ENCODE results near the gene CADM3. TPM values are rescaled to one million over a fixed set of nuclear protein-coding genes. Genes with fewer than 3 reads are reported as not detected.

CADM3 gene
- total RNA-seq, 6 experiments from 2014 or later = 0.06 to 0.24 (median 0.17) TPM; not detected in 2

DNA sequence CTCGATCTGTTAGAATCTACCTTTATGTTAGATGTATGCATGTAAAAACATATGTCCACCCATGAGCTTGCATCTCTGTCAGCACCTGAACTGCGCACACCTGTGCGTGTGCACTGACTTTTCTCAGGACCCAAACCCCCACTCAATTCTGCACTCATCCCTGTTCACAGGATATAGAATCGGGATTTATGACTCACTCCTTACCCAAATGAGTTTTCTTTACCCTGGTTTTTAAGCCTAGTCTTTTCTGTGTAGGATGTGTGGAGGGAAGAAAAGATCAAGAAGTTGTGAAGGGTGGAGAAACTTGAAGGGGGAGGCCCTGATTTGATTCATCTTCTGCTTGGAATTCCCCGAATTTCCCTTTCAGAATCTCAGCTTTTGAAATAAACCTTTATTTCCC is 35.7 kb downstream of the CADM3 start:
- peaks cover 57% of the 10 kb centered on the region for H3K27me3 Mint-ChIP-seq (ENCODE audit: insufficient read depth)
- H3K4me1 Mint-ChIP-seq (ENCODE audit: low read depth) = peaks cover 14% of the 10 kb centered on the region
- no peaks in the 10 kb centered on the region for H3K36me3 Mint-ChIP-seq (ENCODE audit: low read depth)
- TF ChIP-seq, protein P1, sequence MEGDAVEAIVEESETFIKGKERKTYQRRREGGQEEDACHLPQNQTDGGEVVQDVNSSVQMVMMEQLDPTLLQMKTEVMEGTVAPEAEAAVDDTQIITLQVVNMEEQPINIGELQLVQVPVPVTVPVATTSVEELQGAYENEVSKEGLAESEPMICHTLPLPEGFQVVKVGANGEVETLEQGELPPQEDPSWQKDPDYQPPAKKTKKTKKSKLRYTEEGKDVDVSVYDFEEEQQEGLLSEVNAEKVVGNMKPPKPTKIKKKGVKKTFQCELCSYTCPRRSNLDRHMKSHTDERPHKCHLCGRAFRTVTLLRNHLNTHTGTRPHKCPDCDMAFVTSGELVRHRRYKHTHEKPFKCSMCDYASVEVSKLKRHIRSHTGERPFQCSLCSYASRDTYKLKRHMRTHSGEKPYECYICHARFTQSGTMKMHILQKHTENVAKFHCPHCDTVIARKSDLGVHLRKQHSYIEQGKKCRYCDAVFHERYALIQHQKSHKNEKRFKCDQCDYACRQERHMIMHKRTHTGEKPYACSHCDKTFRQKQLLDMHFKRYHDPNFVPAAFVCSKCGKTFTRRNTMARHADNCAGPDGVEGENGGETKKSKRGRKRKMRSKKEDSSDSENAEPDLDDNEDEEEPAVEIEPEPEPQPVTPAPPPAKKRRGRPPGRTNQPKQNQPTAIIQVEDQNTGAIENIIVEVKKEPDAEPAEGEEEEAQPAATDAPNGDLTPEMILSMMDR (IDR thresholded peaks at IDR 0.05) = no peak
- no peaks in the 10 kb centered on the region for H3K9me3 Mint-ChIP-seq
- H3K4me3 Mint-ChIP-seq = no peak overlapping the region
- no peak overlapping the region for H3K27ac Mint-ChIP-seq
- DNase-seq = no peak

GRCh38 chr1:159207774-159208173 is 36.4 kb downstream of the CADM3 start:
- Mint-ChIP-seq H3K36me3 (ENCODE audit: low read depth) (no peaks in the 10 kb centered on the region), H3K27ac (no peak overlapping the region), H3K9me3 (no peaks in the 10 kb centered on the region), H3K27me3 (ENCODE audit: insufficient read depth) (peaks cover 51% of the 10 kb centered on the region), H3K4me3 (no peak overlapping the region), H3K4me1 (ENCODE audit: low read depth) (peaks cover 18% of the 10 kb centered on the region)
- TF ChIP-seq, protein P1 (IDR thresholded peaks at IDR 0.05) = no peak
- no peak for DNase-seq

DNA sequence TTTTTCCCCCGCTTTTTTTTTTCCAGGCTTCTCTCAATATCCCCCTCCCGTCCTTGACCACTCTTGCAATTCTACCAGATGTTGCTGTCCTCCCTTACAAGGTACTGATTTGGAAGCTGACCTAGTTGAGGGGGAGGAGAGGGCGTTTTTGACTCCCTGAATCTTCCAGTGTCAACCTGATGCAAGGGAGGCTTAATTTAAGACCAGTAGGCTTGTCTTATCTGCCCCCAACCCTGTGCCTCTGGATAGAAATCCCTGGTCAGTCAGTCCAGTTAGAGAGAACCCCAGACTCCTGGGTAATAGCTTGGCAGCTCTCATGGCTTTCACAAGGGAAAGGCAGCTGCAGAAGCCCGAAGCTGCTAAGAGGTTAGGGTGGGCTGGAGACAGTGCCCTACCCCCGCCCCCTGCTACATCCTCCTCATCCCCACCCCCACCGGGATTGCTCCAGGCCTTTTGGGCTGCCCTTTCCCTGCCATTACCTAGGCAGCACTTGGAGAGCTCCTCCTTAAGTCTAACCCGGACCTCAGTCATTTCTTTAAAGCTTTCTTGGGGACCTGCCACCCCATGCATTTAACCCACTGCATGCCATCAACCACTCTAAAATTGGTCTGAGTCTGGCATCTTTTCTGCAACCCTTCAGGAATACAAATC is 36.9 kb downstream of the CADM3 start:
- Mint-ChIP-seq H3K27me3 (ENCODE audit: insufficient read depth) (peaks cover 47% of the 10 kb centered on the region), H3K4me1 (ENCODE audit: low read depth) (peaks cover 18% of the 10 kb centered on the region)

GRCh38 chr1:159209061-159209460 is 37.6 kb downstream of the CADM3 start:
- no peaks in the 10 kb centered on the region for H3K9me3 Mint-ChIP-seq
- H3K27me3 Mint-ChIP-seq (ENCODE audit: insufficient read depth) = peaks cover 40% of the 10 kb centered on the region
- H3K36me3 Mint-ChIP-seq (ENCODE audit: low read depth) = no peaks in the 10 kb centered on the region
- TF ChIP-seq, protein P1 (IDR thresholded peaks at IDR 0.05) = no peak
- H3K4me3 Mint-ChIP-seq = no peak overlapping the region
- DNase-seq = no peak
- peaks cover 20% of the 10 kb centered on the region for H3K4me1 Mint-ChIP-seq (ENCODE audit: low read depth)
- H3K27ac Mint-ChIP-seq = no peak overlapping the region

More for the DNA sequence above, 36.9 kb downstream of the CADM3 start:
- TF ChIP-seq, protein P1 (IDR thresholded peaks at IDR 0.05) = no peak
- H3K36me3 Mint-ChIP-seq (ENCODE audit: low read depth) = no peaks in the 10 kb centered on the region
- DNase-seq = no peak
- H3K9me3 Mint-ChIP-seq = no peaks in the 10 kb centered on the region
- H3K4me3 Mint-ChIP-seq = no peak overlapping the region
- no peak overlapping the region for H3K27ac Mint-ChIP-seq

DNA sequence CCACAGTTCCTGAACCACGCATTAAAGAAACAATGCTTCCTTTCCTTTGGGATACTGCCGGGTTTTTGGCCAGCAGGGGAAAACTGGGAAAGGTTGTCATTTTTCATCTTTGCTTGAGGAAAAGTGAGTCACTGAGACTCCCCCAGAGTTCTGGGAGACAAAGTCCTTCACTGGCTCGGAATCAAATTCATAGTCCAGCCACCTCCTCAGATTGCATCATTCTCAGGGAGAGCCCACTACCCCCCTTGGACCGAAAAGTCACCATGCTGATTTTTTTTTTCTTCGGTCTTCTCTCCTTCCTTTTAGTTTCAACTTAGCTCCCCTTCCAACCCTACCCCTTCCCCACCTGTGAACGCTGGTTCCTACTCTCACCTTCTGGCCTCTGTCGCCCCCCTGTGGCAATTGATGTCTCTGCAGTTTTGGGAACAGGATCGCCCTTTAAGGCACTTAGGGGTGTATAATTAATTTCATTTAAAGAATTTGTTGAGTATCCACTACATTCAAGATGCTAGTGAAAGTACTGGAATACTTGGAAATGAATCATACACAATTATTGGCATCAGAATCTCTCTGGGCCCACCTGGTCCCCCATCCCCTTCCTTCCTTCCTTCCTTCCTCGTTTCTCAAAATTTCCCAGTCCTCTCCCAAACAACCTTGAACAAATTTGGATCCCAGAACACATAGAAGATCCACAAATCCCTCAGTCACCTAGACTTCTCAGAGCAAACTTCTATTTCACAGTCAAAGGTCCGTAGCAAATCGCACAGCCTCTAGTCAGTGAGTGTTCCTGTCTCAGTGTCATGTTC is 40.1 kb downstream of the CADM3 start:
- peaks cover 25% of the 10 kb centered on the region for H3K4me1 Mint-ChIP-seq (ENCODE audit: low read depth)
- DNase-seq = no peak
- no peak overlapping the region for H3K27ac Mint-ChIP-seq
- H3K27me3 Mint-ChIP-seq (ENCODE audit: insufficient read depth) = peaks cover 31% of the 10 kb centered on the region
- H3K36me3 Mint-ChIP-seq (ENCODE audit: low read depth) = no peaks in the 10 kb centered on the region
- no peaks in the 10 kb centered on the region for H3K9me3 Mint-ChIP-seq
- H3K4me3 Mint-ChIP-seq = peak overlapping the region; percentile 66
- TF ChIP-seq, protein P1 (IDR thresholded peaks at IDR 0.05) = peak; percentile 93
